ENCODE measurements around the gene PNRC1. TPM values are rescaled to one million over a fixed set of nuclear protein-coding genes. Genes with fewer than 3 reads are reported as not detected.
"Not testable (repeated sequence)": the region's sequence is repeated elsewhere in the genome, so short reads cannot be mapped to it uniquely, and the experiment has no call there.

Gene PNRC1
- 100 to 1,000 TPM; 147 to 169 (median 156) TPM for polyA plus RNA-seq (ENCODE audit: insufficient read depth in 1 of 5, insufficient read length in 5 of 5, low replicate concordance in 1 of 5)
- long read RNA-seq, donor 1, transcript PNRC1-201 (2 exons, 2,065 nt): major isoform, 158 of 271 reads
- long read RNA-seq, donor 1, partial matches to known transcripts: 107 of 271 reads
- long read RNA-seq, donor 1, other reads (novel, unspliced or antisense): 5 of 271 reads
- long read RNA-seq, donor 2, transcript PNRC1-201 (2 exons, 2,065 nt): major isoform, 68 of 69 reads
- long read RNA-seq, donor 2, partial matches to known transcripts: 0 of 69 reads
- long read RNA-seq, donor 2, other reads (novel, unspliced or antisense): 0 of 69 reads
- long read RNA-seq, donor 3, transcript PNRC1-201 (2 exons, 2,065 nt): major isoform, 82 of 151 reads
- long read RNA-seq, donor 3, partial matches to known transcripts: 69 of 151 reads
- long read RNA-seq, donor 3, other reads (novel, unspliced or antisense): 0 of 151 reads
- long read RNA-seq, donor 4, transcript PNRC1-201 (2 exons, 2,065 nt): major isoform, 63 of 117 reads
- long read RNA-seq, donor 4, partial matches to known transcripts: 53 of 117 reads
- long read RNA-seq, donor 4, other reads (novel, unspliced or antisense): 0 of 117 reads
- long read RNA-seq, donor 5, transcript PNRC1-201 (2 exons, 2,065 nt): major isoform, 106 of 214 reads
- long read RNA-seq, donor 5, partial matches to known transcripts: 107 of 214 reads
- long read RNA-seq, donor 5, other reads (novel, unspliced or antisense): 0 of 214 reads
- long read RNA-seq, donor 6, transcript PNRC1-201 (2 exons, 2,065 nt): major isoform, 115 of 251 reads
- long read RNA-seq, donor 6, partial matches to known transcripts: 135 of 251 reads
- long read RNA-seq, donor 6, other reads (novel, unspliced or antisense): 0 of 251 reads
- long read RNA-seq, donor 7, transcript PNRC1-201 (2 exons, 2,065 nt): major isoform, 64 of 73 reads
- long read RNA-seq, donor 7, partial matches to known transcripts: 8 of 73 reads
- long read RNA-seq, donor 7, other reads (novel, unspliced or antisense): 0 of 73 reads
- long read RNA-seq, donor 8, transcript PNRC1-201 (2 exons, 2,065 nt): major isoform, 40 of 59 reads
- long read RNA-seq, donor 8, partial matches to known transcripts: 19 of 59 reads
- long read RNA-seq, donor 8, other reads (novel, unspliced or antisense): 0 of 59 reads

- peak; percentile 100 for DNase-seq
Observed at GRCh38 chr6:89080281-89081128, at the start of gene PNRC1. PNRC1 (plus strand) TSS chr6:89080751; CDS start chr6:89080895, 144 bp downstream.

GRCh38 chr6:89032599-89032998, 48.0 kb upstream of the PNRC1 start:
- no peak for DNase-seq

DNA sequence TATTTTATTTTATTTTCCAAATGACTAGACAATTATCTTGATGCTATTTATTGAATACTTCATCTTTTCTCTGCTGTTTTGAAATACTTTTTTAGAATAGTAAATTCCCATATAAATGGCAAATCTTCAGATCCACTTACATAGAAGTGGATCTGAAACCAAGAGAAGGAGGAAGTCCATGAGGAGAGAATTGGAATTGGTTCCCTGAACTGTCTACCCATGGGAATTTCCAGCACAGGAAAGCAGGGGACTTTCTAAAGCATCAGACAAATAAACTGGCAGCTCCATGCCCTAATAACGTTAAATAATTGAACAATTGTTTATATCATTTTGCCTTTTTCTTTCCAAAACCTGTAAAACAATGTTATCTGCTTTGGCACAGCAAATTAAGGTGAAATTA, 47.1 kb upstream of the PNRC1 start:
- DNase-seq: no peak

GRCh38 chr6:89034116-89034515, 46.4 kb upstream of the PNRC1 start:
- DNase-seq: not testable (repeated sequence)

GRCh38 chr6:89034586-89035251, 45.8 kb upstream of the PNRC1 start:
- DNase-seq: no peak

- peak; percentile 83 to 88 for DNase-seq
Observed at GRCh38 chr6:89035252-89036101, 45.1 kb upstream of the PNRC1 start.

DNA sequence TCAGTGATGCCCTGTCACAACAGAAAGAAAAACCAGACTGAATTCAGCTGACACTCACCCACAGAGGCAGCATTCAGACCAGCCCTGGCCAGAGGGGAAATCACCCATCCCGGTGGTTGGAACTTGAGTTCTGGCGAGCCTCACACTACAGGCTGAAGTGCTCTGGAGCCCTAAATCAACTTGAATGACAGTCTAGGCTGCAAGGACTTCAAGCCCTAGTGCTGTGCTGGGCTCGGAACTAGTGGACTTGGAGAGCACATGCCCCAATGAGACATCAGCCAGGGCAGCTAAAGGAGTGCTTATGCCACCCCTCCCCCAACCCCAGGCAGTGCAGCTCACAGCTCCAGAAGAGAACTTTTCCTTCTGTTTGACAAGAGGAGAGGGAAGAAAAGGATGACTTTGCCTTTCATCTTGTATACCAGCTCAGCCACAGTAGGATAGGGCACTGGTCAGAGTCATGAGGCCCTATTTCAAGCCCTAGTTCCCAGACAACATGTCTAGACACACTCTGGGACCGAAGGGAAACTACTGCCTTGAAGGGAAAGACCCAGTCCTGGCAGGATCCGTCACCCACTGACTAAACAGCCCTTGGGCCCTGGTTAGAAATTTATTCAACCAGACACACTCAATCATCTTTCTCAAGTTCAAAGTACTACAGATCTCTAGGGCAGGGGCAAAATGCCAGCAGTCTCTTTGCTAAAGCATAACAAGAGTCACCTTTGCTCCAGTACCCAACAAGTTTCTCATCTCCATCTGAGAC, 43.2 kb upstream of the PNRC1 start:
- DNase-seq: no peak

DNA sequence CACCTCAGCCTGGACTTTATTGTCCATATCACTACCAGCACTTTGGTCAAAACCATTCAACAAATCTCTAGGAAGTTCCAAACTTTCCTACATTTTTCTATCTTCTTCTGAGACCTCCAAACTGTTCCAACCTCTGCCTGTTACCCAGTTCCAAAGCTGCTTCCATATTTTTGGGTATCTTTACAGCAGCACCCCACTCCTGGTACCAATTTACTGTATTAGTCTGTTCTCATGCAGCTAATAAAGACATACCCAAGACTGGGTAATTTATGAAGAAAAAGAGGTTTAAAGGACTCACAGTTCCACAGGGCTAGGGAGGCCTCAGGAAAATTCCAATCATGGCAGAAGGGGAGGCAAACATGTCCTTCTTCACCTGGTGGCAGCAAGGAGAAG, 42.7 kb upstream of the PNRC1 start:
- not testable (repeated sequence) for DNase-seq

DNA sequence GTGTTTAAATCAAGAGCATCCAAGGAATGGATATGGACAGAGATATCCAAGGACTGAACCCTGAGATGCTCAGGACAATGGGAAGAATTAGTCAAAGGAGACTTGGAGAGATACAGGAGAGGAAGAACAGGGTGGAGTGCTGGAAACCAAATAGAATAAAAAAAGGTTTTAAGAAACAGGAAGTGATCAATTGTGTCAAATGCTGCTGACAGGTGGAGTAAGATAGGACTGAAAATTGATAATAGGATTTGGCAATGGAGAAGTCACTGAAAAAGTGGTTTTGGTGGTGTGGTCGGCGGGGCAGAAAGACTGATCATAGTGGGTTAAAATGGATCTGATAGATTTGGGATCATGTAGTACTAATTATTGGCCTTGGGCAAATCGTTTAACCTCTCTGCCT, 37.9 kb upstream of the PNRC1 start:
- DNase-seq: no peak

GRCh38 chr6:89044328-89045010, 36.1 kb upstream of the PNRC1 start:
- DNase-seq: no peak

- no peak for DNase-seq
Observed at GRCh38 chr6:89045011-89045387, 35.6 kb upstream of the PNRC1 start.

- no peak for DNase-seq
Observed at GRCh38 chr6:89045576-89045975, 35.0 kb upstream of the PNRC1 start.

DNA sequence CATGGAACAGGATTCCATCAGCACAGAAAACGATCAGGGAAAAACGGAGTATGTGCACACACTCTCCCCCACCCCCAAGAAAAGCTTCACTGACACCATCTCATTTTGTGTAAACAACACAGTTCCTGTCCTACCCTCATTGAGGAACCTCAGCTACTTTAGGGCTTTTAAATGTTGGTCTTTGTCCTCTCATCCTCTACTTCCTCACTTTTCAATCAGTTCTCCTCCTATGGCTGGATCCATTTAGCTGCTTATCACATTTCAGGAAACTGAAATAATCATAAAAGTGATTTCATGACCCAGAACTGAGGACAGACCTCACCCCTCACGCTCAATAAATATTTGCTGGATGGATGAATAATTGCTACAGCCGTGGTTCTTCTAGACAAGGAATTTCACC, 33.1 kb upstream of the PNRC1 start:
- DNase-seq: no peak

DNA sequence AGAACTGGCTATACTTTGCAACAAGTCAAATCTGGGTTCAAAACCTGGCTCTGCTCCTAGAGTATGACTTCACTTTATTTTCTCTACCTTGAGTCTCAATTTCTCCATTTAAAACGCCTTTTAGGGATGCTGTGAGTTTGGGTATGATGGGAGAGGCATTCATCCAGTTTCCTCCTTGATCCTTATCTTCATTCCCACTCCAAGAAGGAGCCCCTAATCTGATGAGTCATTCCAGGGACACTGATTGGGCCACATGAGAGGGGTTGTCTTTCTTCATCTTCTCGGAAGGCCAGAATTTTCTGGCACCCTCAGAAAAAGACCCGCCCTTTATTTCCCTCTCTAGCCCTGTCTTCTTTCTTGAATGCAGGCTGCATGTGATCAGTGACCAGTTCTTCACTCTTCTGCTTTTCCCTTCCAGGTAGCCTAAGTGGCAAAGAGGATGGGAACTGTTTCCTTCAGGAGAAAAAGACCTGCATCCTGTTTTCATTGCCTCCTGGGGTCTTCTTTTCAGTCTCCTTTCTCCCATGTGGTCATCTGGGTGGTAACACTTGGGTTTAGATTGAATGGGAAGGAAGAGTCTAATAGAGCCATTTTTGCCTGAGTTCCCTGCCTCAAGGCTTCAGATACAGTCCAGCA, 32.1 kb upstream of the PNRC1 start:
- DNase-seq: no peak

DNA sequence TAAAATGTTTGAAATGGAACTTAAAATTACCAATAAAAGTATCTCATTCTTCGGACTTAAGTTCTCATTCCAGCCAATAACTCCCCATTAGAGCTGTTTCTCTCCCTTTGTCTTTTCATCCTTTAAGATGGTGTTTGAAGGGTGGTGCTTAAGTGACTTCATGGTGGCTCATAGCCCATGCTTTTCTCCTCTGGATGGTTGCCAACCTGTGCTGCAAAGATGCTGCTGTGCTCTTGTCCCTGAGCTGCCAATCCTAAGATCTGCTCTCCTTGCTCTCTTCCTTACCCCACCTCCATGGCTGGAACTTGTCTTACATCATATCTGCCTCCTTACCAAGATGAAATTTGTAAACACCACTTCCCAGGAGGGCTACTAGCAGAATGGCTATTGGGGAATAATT, 31.6 kb upstream of the PNRC1 start:
- DNase-seq: no peak

- DNase-seq: peak; percentile 66 to 82
Observed at GRCh38 chr6:89050155-89050554, 30.4 kb upstream of the PNRC1 start.

DNA sequence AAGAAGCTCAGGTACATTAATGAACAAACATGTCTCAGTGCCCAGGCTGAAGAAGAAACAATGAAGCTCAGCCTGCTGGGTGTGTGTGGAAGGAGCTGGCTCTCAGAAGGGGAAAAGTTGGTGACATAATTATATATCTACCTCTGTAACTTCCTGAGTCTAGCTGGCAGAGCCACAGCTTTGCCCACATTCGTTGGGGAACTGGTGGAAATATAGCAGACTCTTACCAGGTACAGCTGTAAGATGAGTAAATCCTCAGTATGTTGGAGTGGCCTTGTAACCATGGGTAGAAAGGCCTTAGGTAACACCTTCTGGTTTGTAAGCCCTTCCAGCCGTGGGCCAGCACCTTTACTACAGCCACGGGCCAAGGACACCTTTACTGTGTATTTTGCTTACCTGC, 29.9 kb upstream of the PNRC1 start:
- DNase-seq: no peak

GRCh38 chr6:89051676-89052075, 28.9 kb upstream of the PNRC1 start:
- DNase-seq: no peak
